HEK293 (cell line): ENCODE results near the gene PBX2.

ENCODE experiments used
- AEBP2 ChIP-seq: fragments of 450-650 bp; formaldehyde crosslinking; IDR thresholded peaks from 2 replicates; pipeline ENCODE4 v1.5.1; 2016; ENCODE audit warnings: missing biosample characterization, missing genetic modification characterization, borderline replicate concordance
- KLF1 ChIP-seq: fragments of 450-650 bp; formaldehyde crosslinking; IDR thresholded peaks from 2 replicates; pipeline ENCODE4 v1.5.1; 2016; ENCODE audit warnings: missing biosample characterization, missing genetic modification characterization
- ZBTB21 ChIP-seq: fragments of 450-650 bp; formaldehyde crosslinking; IDR thresholded peaks from 2 replicates; pipeline ENCODE4 v1.5.1; 2017; ENCODE audit warnings: missing biosample characterization, missing genetic modification characterization
- ZBTB49 ChIP-seq: fragments of 450-650 bp; formaldehyde crosslinking; IDR thresholded peaks from 2 replicates; pipeline ENCODE4 v1.5.1; 2016; ENCODE audit warnings: missing biosample characterization, missing genetic modification characterization, low read depth
- ZBTB8A ChIP-seq: fragments of 450-650 bp; formaldehyde crosslinking; IDR thresholded peaks from 2 replicates; pipeline ENCODE4 v1.5.1; 2016; ENCODE audit warnings: missing biosample characterization, missing genetic modification characterization
- ZNF121 ChIP-seq: fragments of 450-650 bp; formaldehyde crosslinking; IDR thresholded peaks from 2 replicates; pipeline ENCODE4 v1.5.1; 2016; ENCODE audit warnings: missing biosample characterization, missing genetic modification characterization
- ZNF146 ChIP-seq: fragments of 450-650 bp; formaldehyde crosslinking; IDR thresholded peaks from 2 replicates; pipeline ENCODE4 v1.5.1; 2016; ENCODE audit warnings: missing biosample characterization, missing genetic modification characterization
- ZNF629 ChIP-seq: fragments of 450-650 bp; formaldehyde crosslinking; IDR thresholded peaks from 2 replicates; pipeline ENCODE4 v1.5.1; 2017; ENCODE audit warnings: missing biosample characterization, missing genetic modification characterization
- ZNF768 ChIP-seq: fragments of 450-650 bp; formaldehyde crosslinking; IDR thresholded peaks from 2 replicates; pipeline ENCODE4 v1.5.1; 2018; ENCODE audit warnings: missing biosample characterization, mild to moderate bottlenecking, missing genetic modification characterization
- ZNF830 ChIP-seq: fragments of 450-650 bp; IDR thresholded peaks from 2 replicates; pipeline ENCODE4 v1.5.0; 2018; ENCODE audit warnings: missing biosample characterization, missing genetic modification characterization, low read depth, mild to moderate bottlenecking, moderate library complexity
- TF ChIP-seq, protein P1 (sequence below): fragments of 450-650 bp; formaldehyde crosslinking; IDR thresholded peaks from 2 replicates; pipeline ENCODE4 v1.5.1; 2016; ENCODE audit warnings: missing biosample characterization, missing genetic modification characterization
- TF ChIP-seq, protein P2 (sequence below): fragments of 450-650 bp; formaldehyde crosslinking; IDR thresholded peaks from 2 replicates; pipeline ENCODE4 v1.5.1; 2016; ENCODE audit warnings: missing biosample characterization, missing genetic modification characterization

DNA sequence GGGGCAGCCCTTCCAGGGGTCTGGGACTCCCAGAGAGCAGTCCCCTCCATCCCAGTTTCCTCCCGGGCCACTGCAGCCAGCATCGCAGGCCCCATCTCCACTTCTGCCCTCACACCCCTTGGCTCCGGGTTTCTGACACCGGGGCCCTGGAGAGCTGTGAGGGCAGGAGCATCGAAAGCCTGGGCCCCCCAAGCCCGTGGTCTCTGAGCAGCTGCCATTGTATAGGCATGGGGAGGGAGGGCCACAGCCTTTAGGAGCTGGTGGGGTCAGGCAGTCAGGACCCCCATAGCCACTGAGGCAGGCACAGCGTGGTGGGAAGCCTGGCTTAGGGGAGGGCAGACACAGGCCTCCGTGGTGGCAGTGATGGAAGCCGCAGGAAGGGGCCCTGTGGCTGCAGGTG lies 12.2 kb upstream of the PBX2 start:
- no peak for TF ChIP-seq ZBTB8A
- TF ChIP-seq, protein P1, sequence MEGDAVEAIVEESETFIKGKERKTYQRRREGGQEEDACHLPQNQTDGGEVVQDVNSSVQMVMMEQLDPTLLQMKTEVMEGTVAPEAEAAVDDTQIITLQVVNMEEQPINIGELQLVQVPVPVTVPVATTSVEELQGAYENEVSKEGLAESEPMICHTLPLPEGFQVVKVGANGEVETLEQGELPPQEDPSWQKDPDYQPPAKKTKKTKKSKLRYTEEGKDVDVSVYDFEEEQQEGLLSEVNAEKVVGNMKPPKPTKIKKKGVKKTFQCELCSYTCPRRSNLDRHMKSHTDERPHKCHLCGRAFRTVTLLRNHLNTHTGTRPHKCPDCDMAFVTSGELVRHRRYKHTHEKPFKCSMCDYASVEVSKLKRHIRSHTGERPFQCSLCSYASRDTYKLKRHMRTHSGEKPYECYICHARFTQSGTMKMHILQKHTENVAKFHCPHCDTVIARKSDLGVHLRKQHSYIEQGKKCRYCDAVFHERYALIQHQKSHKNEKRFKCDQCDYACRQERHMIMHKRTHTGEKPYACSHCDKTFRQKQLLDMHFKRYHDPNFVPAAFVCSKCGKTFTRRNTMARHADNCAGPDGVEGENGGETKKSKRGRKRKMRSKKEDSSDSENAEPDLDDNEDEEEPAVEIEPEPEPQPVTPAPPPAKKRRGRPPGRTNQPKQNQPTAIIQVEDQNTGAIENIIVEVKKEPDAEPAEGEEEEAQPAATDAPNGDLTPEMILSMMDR (tag by site-specific recombination), result no peak
- TF ChIP-seq, protein P2, sequence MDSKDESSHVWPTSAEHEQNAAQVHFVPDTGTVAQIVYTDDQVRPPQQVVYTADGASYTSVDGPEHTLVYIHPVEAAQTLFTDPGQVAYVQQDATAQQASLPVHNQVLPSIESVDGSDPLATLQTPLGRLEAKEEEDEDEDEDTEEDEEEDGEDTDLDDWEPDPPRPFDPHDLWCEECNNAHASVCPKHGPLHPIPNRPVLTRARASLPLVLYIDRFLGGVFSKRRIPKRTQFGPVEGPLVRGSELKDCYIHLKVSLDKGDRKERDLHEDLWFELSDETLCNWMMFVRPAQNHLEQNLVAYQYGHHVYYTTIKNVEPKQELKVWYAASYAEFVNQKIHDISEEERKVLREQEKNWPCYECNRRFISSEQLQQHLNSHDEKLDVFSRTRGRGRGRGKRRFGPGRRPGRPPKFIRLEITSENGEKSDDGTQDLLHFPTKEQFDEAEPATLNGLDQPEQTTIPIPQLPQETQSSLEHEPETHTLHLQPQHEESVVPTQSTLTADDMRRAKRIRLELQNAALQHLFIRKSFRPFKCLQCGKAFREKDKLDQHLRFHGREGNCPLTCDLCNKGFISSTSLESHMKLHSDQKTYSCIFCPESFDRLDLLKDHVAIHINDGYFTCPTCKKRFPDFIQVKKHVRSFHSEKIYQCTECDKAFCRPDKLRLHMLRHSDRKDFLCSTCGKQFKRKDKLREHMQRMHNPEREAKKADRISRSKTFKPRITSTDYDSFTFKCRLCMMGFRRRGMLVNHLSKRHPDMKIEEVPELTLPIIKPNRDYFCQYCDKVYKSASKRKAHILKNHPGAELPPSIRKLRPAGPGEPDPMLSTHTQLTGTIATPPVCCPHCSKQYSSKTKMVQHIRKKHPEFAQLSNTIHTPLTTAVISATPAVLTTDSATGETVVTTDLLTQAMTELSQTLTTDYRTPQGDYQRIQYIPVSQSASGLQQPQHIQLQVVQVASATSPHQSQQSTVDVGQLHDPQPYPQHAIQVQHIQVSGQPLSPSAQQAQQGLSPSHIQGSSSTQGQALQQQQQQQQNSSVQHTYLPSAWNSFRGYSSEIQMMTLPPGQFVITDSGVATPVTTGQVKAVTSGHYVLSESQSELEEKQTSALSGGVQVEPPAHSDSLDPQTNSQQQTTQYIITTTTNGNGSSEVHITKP (tag by site-specific recombination), result no peak
- no peak for TF ChIP-seq ZNF629 (tag by site-specific recombination)
- TF ChIP-seq ZNF146 (tag by site-specific recombination), result no peak
- no peak for TF ChIP-seq ZNF830
- TF ChIP-seq KLF1, result no peak
- TF ChIP-seq ZNF121 (tag by site-specific recombination), result no peak
- no peak for TF ChIP-seq ZNF768 (tag by site-specific recombination)
- TF ChIP-seq AEBP2 (tag by site-specific recombination), result no peak
- TF ChIP-seq ZBTB49, result no peak
- TF ChIP-seq ZBTB21 (tag by site-specific recombination), result no peak
